ENCODE measurements around the gene JAK3. TPM values are rescaled to one million over a fixed set of nuclear protein-coding genes. Genes with fewer than 3 reads are reported as not detected.

The JAK3 gene
- total RNA-seq, 1 donor from 2014 or later, result 212 TPM

DNA sequence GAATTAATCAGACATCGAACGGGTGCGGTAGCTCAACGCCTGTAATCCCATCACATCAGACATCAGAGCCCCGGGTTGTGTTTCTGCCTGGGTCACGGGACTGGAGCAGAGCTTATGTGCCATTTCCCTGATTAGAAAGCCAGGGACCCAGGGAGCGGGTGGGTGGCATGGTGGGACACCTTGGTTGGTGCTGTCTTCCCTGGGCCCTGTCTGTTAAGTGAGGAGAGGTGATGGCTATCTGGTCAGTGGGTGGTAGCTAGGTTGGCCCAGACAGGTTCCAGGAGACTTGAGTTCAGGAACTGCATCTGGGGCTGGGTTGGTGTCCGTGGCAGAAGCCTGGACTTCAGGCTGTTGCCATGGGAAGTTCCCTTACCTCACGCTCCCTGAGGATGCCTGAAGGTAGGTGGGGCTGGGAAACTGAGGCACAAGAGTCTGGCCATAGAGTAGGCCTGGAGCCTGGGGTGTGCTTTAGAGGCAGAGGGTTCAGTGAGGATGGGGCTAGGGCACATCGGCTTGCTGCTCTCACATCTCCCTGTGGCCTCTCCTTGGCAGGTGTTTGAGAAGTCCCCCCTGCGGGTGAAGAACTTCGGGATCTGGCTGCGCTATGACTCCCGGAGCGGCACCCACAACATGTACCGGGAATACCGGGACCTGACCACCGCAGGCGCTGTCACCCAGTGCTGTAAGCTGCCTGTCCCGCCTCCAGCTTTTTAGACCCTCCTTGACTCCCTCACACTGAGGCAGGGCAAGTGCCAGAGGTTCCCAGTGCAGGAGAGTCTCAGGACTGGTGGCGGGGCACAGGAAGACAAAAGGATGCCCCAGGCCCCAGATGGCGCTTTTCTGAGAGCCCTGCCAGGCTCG lies 14.0 kb upstream of the JAK3 start:
- intact Hi-C loops (cut with micrococcal nuclease), result no loop called here
- Mint-ChIP-seq H3K27ac (peak overlapping the region; percentile 99), H3K36me3 (ENCODE audit: low read depth) (peaks cover 62% of the 10 kb centered on the region)

DNA sequence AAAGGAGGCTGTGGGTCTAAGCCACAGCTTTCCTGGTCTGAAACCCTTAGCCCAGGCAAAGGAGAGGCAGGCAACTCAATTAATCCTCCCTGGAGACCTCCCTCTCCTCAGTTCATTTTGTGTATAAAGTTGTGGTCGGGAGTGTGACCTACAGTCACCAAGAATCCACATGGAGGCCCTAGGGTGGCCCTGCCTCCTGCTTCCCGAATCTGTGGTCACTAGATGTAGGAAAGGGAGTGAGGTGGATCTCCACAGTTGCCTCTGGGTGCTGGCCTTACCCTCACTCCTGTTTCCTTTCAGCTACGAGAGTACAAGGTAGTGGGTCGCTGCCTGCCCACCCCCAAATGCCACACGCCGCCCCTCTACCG lies 13.2 kb upstream of the JAK3 start:
- intact Hi-C loops (cut with micrococcal nuclease), result no loop called here
- Mint-ChIP-seq H3K36me3 (ENCODE audit: low read depth) (peaks cover 59% of the 10 kb centered on the region), H3K4me1 (ENCODE audit: low read depth) (peaks cover 14% of the 10 kb centered on the region), H3K9me3 (no peaks in the 10 kb centered on the region), H3K4me3 (ENCODE audit: low read depth) (peak overlapping the region; percentile 99), H3K27ac (peak overlapping the region; percentile 99), H3K27me3 (ENCODE audit: low read depth) (no peaks in the 10 kb centered on the region)
- DNase-seq (ENCODE audit: low spot score), result no peak

More for the DNA sequence above, 14.0 kb upstream of the JAK3 start:
- peak overlapping the region; percentile 99 for H3K4me3 Mint-ChIP-seq (ENCODE audit: low read depth)
- no peak for DNase-seq (ENCODE audit: low spot score)
- H3K27me3 Mint-ChIP-seq (ENCODE audit: low read depth), result no peaks in the 10 kb centered on the region
- H3K9me3 Mint-ChIP-seq, result no peaks in the 10 kb centered on the region
- peaks cover 14% of the 10 kb centered on the region for H3K4me1 Mint-ChIP-seq (ENCODE audit: low read depth)

GRCh38 chr19:17860331-17860992 lies 12.7 kb upstream of the JAK3 start:
- DNase-seq (ENCODE audit: low spot score), result no peak
- Mint-ChIP-seq H3K27ac (peak overlapping the region; percentile 99), H3K9me3 (no peaks in the 10 kb centered on the region), H3K36me3 (ENCODE audit: low read depth) (peaks cover 57% of the 10 kb centered on the region), H3K27me3 (ENCODE audit: low read depth) (no peaks in the 10 kb centered on the region), H3K4me3 (ENCODE audit: low read depth) (peak overlapping the region; percentile 99), H3K4me1 (ENCODE audit: low read depth) (peaks cover 16% of the 10 kb centered on the region)
- intact Hi-C loops (cut with micrococcal nuclease), result no loop called here

- Mint-ChIP-seq H3K9me3 (no peaks in the 10 kb centered on the region), H3K36me3 (ENCODE audit: low read depth) (peaks cover 50% of the 10 kb centered on the region), H3K27me3 (ENCODE audit: low read depth) (no peaks in the 10 kb centered on the region), H3K4me1 (ENCODE audit: low read depth) (peaks cover 20% of the 10 kb centered on the region), H3K27ac (peak within 1 kb of the TSS; percentile 99), H3K4me3 (ENCODE audit: low read depth) (peak within 1 kb of the TSS; percentile 99)
- DNase-seq (ENCODE audit: low spot score), result peak; percentile 99
- intact Hi-C loops (cut with micrococcal nuclease), result loop anchor here (1.0 to 5.0 kb wide), 6 partner anchors 15 to 138 kb away; partner anchors contain the start of gene FCHO1
Measured at GRCh38 chr19:17859533-17860330, 11.9 kb upstream of the JAK3 start, which contains the start of gene RPL18A. RPL18A (plus strand) TSS chr19:17859910; CDS start chr19:17859957, 47 bp downstream.

GRCh38 chr19:17855280-17856152 lies 7.7 kb upstream of the JAK3 start:
- no peaks in the 10 kb centered on the region for H3K27me3 Mint-ChIP-seq (ENCODE audit: low read depth)

DNA sequence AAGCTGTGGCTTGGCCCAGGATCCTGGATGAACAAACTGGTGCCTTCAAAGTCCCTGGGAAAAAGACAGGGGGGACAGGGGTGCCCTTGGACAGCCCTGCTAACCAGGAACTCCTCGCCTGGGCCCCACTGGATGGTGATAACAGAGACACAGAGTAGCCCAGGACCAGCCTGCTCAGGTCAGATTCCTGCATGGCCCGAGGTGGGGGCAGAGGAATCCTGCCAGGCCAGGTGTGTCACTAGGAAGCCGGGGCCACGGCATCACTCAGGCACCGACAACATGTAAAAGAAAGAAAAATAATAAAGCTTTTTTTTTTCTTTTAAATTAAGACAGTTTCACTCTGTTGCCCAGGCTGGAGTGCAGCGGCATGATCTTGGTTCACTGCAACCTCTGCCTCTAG lies 6.3 kb upstream of the JAK3 start:
- peaks cover 27% of the 10 kb centered on the region for H3K4me1 Mint-ChIP-seq (ENCODE audit: low read depth)
- H3K36me3 Mint-ChIP-seq (ENCODE audit: low read depth), result no peaks in the 10 kb centered on the region
- intact Hi-C loops (cut with micrococcal nuclease), result no loop called here
- no peaks in the 10 kb centered on the region for H3K27me3 Mint-ChIP-seq (ENCODE audit: low read depth)
- H3K4me3 Mint-ChIP-seq (ENCODE audit: low read depth), result no peak overlapping the region
- no peak for DNase-seq (ENCODE audit: low spot score)
- no peak overlapping the region for H3K27ac Mint-ChIP-seq
- H3K9me3 Mint-ChIP-seq, result no peaks in the 10 kb centered on the region

More at GRCh38 chr19:17855280-17856152, 7.7 kb upstream of the JAK3 start:
- peaks cover 11% of the 10 kb centered on the region for H3K36me3 Mint-ChIP-seq (ENCODE audit: low read depth)
- no peak overlapping the region for H3K4me3 Mint-ChIP-seq (ENCODE audit: low read depth)
- H3K4me1 Mint-ChIP-seq (ENCODE audit: low read depth), result peaks cover 18% of the 10 kb centered on the region
- H3K27ac Mint-ChIP-seq, result no peak overlapping the region
- intact Hi-C loops (cut with micrococcal nuclease), result loop anchor here (1.0 to 5.0 kb wide), 5 partner anchors 43 to 151 kb away; partner anchors contain the start of gene FCHO1
- peak; percentile 81 for DNase-seq (ENCODE audit: low spot score)
- H3K9me3 Mint-ChIP-seq, result no peaks in the 10 kb centered on the region

DNA sequence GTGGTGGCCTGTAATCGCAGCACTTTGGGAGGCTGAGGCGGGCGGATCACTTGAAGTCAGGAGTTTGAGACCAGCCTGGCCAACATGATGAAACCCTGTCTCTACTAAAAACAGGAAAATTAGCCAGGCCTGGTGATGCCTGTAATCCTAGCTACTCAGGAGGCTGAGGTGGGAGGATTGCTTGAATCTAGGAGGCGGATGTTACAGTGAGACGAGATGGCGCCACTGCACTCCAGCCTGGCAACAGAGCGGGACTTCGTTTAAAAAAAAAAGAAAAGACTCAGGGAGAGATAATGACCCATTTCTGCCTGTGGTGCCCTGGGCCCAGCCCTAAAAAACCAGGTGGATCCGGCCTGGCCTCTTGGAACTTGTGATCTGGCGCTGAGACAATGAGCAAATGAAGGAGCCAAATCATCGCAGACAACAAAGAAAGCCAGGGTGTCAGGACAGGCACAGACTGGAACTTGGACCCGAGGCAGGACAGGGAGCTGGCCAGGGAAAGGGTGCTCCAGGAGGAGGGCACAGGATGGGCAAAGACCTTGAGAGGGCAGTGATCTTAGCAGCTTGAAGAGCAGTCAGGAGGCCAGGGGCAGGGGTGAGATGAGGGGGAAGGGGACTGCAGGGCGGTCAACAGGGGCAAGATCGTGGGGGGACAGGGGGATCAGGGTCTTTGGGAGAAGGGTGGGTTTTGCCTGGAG lies 962 bp upstream of the JAK3 start:
- Mint-ChIP-seq H3K4me3 (ENCODE audit: low read depth) (peak overlapping the region; percentile 90), H3K27me3 (ENCODE audit: low read depth) (no peaks in the 10 kb centered on the region), H3K36me3 (ENCODE audit: low read depth) (peaks cover 33% of the 10 kb centered on the region), H3K27ac (peak overlapping the region; percentile 97), H3K4me1 (ENCODE audit: low read depth) (peaks cover 41% of the 10 kb centered on the region), H3K9me3 (no peaks in the 10 kb centered on the region)
- no peak for DNase-seq (ENCODE audit: low spot score)
- intact Hi-C loops (cut with micrococcal nuclease), result no loop called here

GRCh38 chr19:17846146-17846545 lies 1.6 kb downstream of the JAK3 start:
- intact Hi-C loops (cut with micrococcal nuclease), result no loop called here
- Mint-ChIP-seq H3K9me3 (no peaks in the 10 kb centered on the region), H3K4me3 (ENCODE audit: low read depth) (peak overlapping the region; percentile 90), H3K4me1 (ENCODE audit: low read depth) (peaks cover 40% of the 10 kb centered on the region), H3K27me3 (ENCODE audit: low read depth) (no peaks in the 10 kb centered on the region), H3K36me3 (ENCODE audit: low read depth) (peaks cover 54% of the 10 kb centered on the region), H3K27ac (peak overlapping the region; percentile 97)
- peak; percentile 29 for DNase-seq (ENCODE audit: low spot score)

DNA sequence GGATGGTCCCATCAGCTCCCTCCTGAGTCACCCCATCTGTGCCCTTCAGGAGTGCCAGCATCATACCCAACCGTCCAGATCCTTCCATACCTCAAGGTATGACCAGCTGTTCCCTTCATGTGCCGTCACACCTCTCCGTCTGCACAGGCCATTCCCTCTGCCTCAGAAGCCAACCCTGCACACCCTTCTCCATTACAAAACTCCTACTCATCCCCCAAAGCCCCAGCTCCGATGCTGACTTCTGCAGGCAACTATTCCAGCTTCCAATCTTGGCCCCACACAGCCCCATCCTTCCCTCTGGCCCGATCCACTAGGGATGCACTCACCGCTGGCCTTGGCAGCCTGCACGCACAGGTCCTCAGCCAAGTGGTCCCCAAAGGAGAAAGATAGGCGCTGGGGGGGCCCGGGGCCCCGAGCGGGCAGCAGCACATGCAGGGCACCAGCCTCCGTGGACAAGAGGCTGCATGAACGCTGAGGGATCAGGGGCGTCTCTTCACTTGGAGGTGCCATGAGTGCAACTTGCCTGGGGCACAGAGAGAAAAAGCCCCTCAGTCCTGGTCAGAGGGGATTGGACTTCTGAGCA lies 3.8 kb downstream of the JAK3 start:
- Mint-ChIP-seq H3K27ac (no peak overlapping the region), H3K27me3 (ENCODE audit: low read depth) (no peaks in the 10 kb centered on the region), H3K4me3 (ENCODE audit: low read depth) (peak overlapping the region; percentile 52), H3K9me3 (no peaks in the 10 kb centered on the region), H3K4me1 (ENCODE audit: low read depth) (peaks cover 25% of the 10 kb centered on the region), H3K36me3 (ENCODE audit: low read depth) (peaks cover 71% of the 10 kb centered on the region)
- intact Hi-C loops (cut with micrococcal nuclease), result no loop called here
- DNase-seq (ENCODE audit: low spot score), result no peak

DNA sequence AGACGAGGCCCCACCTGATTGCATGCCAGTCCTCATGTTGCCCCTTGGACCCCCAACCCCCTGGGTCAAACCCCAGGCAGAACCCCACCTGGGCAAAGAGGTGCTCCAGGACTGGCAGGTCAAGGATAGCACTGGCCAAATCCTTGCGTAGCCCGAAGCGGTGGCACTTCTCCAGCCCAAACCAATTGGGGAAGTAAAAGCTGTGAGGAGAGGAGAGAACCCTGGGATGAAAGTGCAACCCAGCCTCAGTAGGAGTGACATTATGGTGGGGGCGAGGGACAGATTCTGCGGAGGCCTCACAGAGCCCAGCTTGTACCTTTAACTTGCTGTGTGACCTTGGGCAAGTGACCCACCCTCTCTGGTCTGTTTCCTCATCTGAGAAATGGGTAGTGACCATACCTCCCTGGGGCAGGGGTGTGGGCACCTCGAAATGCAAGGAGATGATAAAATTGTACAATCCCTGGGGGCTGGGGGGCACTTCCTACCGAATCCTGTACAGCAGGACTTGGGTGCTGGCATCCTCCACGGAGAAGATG lies 4.4 kb downstream of the JAK3 start:
- Mint-ChIP-seq H3K4me1 (ENCODE audit: low read depth) (peaks cover 19% of the 10 kb centered on the region), H3K4me3 (ENCODE audit: low read depth) (peak overlapping the region; percentile 5), H3K27ac (no peak overlapping the region), H3K27me3 (ENCODE audit: low read depth) (no peaks in the 10 kb centered on the region), H3K36me3 (ENCODE audit: low read depth) (peaks cover 76% of the 10 kb centered on the region), H3K9me3 (no peaks in the 10 kb centered on the region)
- intact Hi-C loops (cut with micrococcal nuclease), result no loop called here
- no peak for DNase-seq (ENCODE audit: low spot score)

DNA sequence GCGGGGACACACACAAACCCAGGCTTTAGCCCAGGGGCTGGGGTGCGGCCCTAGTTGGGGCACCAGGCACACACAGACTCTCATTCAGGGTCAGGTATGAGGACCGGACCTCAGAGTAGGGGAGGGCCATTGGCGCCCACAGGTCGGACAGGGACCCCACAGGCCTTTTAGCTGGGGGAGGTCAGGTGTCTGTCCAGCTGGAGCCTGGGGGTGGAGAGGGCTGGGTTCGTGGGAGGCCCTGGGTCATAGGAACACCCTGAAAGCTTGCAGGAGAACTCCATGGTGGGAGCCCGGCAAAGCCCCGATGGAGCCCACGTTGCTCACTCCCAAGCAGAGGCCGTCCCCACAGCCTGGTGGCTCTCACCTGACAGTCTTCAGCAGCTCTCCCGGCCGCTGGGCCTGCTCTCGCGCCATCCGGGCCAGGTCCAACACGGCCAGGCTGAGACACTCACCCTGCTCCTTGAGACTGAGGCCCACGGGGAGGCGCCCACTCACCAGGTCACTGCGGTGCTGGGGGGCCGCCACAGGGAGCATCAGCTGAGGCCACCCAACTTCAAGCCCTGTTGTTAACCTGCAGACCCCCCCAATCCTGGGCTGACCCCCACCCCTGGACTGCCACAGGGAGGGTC lies 5.0 kb downstream of the JAK3 start:
- H3K27ac Mint-ChIP-seq, result no peak overlapping the region
- intact Hi-C loops (cut with micrococcal nuclease), result no loop called here
- no peak overlapping the region for H3K4me3 Mint-ChIP-seq (ENCODE audit: low read depth)
- H3K27me3 Mint-ChIP-seq (ENCODE audit: low read depth), result no peaks in the 10 kb centered on the region
- H3K4me1 Mint-ChIP-seq (ENCODE audit: low read depth), result peaks cover 17% of the 10 kb centered on the region
- DNase-seq (ENCODE audit: low spot score), result no peak
- peaks cover 80% of the 10 kb centered on the region for H3K36me3 Mint-ChIP-seq (ENCODE audit: low read depth)
- H3K9me3 Mint-ChIP-seq, result no peaks in the 10 kb centered on the region

Measured in activated T-helper 2 cell treated with anti-CD3 and anti-CD28 coated beads, Interferon-gamma antibody, Interleukin-2, Interleukin-4, amounts not matched to agents 10 μg/mL and 5 μg/mL and 100 μg/mL, durations not matched to agents 14 hours and 24 hours and 36 hours (primary cell).